NCI-H1092 (cell line): ENCODE measurements around the gene ZNF804A.

Source experiments
- DNase-seq: peaks from one replicate; lab custom pipeline; 2025; lab: John Stamatoyannopoulos, UW

Gene ZNF804A

GRCh38 chr2:184611361-184612085, 13.2 kb downstream of the ZNF804A start:
- no peak for DNase-seq

- no peak for DNase-seq
These were observed 22.0 kb downstream of the ZNF804A start for GRCh38 chr2:184620367-184620766.

- no peak for DNase-seq
These were observed 26.0 kb downstream of the ZNF804A start for GRCh38 chr2:184624311-184624710.

GRCh38 chr2:184628051-184628450, 29.7 kb downstream of the ZNF804A start:
- DNase-seq, result no peak

- DNase-seq, result no peak
These were observed 35.4 kb downstream of the ZNF804A start for GRCh38 chr2:184633726-184634125.

GRCh38 chr2:184637781-184638180, 39.5 kb downstream of the ZNF804A start:
- no peak for DNase-seq

- no peak for DNase-seq
These were observed 46.4 kb downstream of the ZNF804A start for GRCh38 chr2:184644685-184645084.

- no peak for DNase-seq
These were observed 47.8 kb downstream of the ZNF804A start for GRCh38 chr2:184646177-184646576.

GRCh38 chr2:184646593-184646992, 48.3 kb downstream of the ZNF804A start:
- DNase-seq, result no peak

- DNase-seq, result no peak
These were observed 56.6 kb downstream of the ZNF804A start for GRCh38 chr2:184654945-184655344.

GRCh38 chr2:184677171-184677570, 78.8 kb downstream of the ZNF804A start:
- DNase-seq, result no peak

- no peak for DNase-seq
These were observed 81.1 kb downstream of the ZNF804A start for GRCh38 chr2:184679219-184680018.

GRCh38 chr2:184680825-184681224, 82.5 kb downstream of the ZNF804A start:
- DNase-seq, result no peak

GRCh38 chr2:184681642-184682321, 83.5 kb downstream of the ZNF804A start:
- no peak for DNase-seq

- no peak for DNase-seq
These were observed 85.6 kb downstream of the ZNF804A start for GRCh38 chr2:184683911-184684310.

- no peak for DNase-seq
These were observed 87.9 kb downstream of the ZNF804A start for GRCh38 chr2:184685999-184686841.

GRCh38 chr2:184689638-184690037, 91.3 kb downstream of the ZNF804A start:
- DNase-seq, result no peak

- peak; percentile 17 for DNase-seq
These were observed 93.9 kb downstream of the ZNF804A start for GRCh38 chr2:184692141-184692734.

- no peak for DNase-seq
These were observed 98.3 kb downstream of the ZNF804A start for GRCh38 chr2:184696644-184697043.

GRCh38 chr2:184698476-184698875, 100.1 kb downstream of the ZNF804A start:
- DNase-seq, result no peak

GRCh38 chr2:184721881-184722280, 123.6 kb downstream of the ZNF804A start:
- no peak for DNase-seq
